H1 (cell line): ENCODE data around the gene CCDC93.

Source experiments
- CHD1 ChIP-seq: IDR thresholded peaks from 2 replicates; pipeline ENCODE4 v1.6.1; 2012; ENCODE audit warnings: low read depth, low read length, improper control_type of control experiment
- E2F6 ChIP-seq: IDR thresholded peaks from 2 replicates; pipeline ENCODE4 v1.6.1; 2012; ENCODE audit warnings: inconsistent platforms
- EP300 ChIP-seq, 2 experiments: IDR thresholded peaks; 1 replicate in 1 of 2; 2 replicates in 1 of 2; pipeline ENCODE4 v1.6.1; 2011 to 2012; ENCODE audit warnings: low read depth in 2 of 2, low read length in 2 of 2, mild to moderate bottlenecking in 2 of 2, borderline replicate concordance in 1 of 2, inconsistent platforms in 1 of 2, moderate library complexity in 1 of 2
- EZH2 ChIP-seq: fragments of 200-600 bp; sonication (generic); IDR thresholded peaks from 2 replicates; pipeline ENCODE4 v1.7.1; 2012; ENCODE audit warnings: low read depth, mild to moderate bottlenecking, moderate library complexity, low read length, inconsistent platforms; ENCODE audit not compliant: severe bottlenecking
- POLR2AphosphoS5 ChIP-seq: IDR thresholded peaks from 2 replicates; pipeline ENCODE4 v1.6.1; 2011; ENCODE audit warnings: low read depth, low read length
- RAD21 ChIP-seq, 2 experiments: IDR thresholded peaks in 1 of 2; conservative IDR thresholded peaks in 1 of 2; 2 replicates each; pipeline ENCODE4 v1.6.1; 2011; ENCODE audit warnings: low read depth in 2 of 2, low read length in 2 of 2, improper control_type of control experiment in 1 of 2, inconsistent platforms in 1 of 2, mild to moderate bottlenecking in 1 of 2, moderate library complexity in 1 of 2
- TAF1 ChIP-seq: IDR thresholded peaks from 2 replicates; pipeline ENCODE4 v1.6.1; 2011; ENCODE audit warnings: mild to moderate bottlenecking, low read depth, low read length
- YY1 ChIP-seq: IDR thresholded peaks from 2 replicates; pipeline ENCODE4 v1.6.1; 2011; ENCODE audit warnings: low read depth, mild to moderate bottlenecking, low read length
- ZNF274 ChIP-seq: IDR thresholded peaks from 2 replicates; pipeline ENCODE4 v1.7.0; 2012; ENCODE audit warnings: low read length, borderline replicate concordance; ENCODE audit errors: extremely low read depth
- TF ChIP-seq, protein P1 (sequence below), 3 experiments: IDR thresholded peaks; 1 replicate in 2 of 3; 2 replicates in 1 of 3; pipeline versions ENCODE4 v1.5.1 to v1.6.1; 2011; ENCODE audit warnings: low read length in 3 of 3, mild to moderate bottlenecking in 3 of 3, inconsistent platforms in 2 of 3, low read depth in 1 of 3, moderate library complexity in 1 of 3; ENCODE audit not compliant: insufficient read depth in 1 of 3; ENCODE audit errors: control extremely low read depth in 1 of 3

DNA sequence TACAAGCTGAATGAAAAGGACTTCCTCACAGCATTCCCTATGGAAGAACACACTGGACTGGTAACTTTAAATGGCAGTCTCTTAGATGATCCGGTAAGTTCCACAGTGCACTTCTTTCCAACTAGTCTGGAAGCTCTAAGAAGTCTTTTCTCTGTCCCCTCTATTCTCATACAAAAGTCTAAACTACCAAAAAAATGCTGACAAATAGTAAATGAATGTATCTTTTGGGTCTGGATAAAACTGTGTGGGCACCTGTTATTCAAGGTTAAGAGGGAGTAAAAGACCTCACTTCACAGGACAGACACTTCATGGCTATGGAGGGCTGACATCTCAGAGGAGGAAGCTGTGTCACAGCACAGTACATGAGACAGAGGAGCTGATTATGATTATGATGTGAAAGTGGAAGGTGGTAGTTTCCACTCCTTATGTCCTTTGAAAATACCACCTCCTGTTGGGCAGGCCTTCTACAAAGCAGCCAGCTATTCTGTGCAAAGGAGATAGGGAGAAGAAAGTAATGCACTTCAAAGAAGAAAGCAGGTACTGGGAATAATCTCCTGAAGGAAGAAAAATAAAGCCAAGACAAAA is 23.9 kb downstream of the CCDC93 start:
- TF ChIP-seq RAD21 (IDR thresholded peaks at IDR 0.05 in 1 of 2, conservative IDR thresholded peaks at IDR 0.05 in 1 of 2; ENCODE audit: low read depth in 2 of 2, low read length in 2 of 2) = no peak
- no peak for TF ChIP-seq EP300 (IDR thresholded peaks at IDR 0.05; ENCODE audit: borderline replicate concordance in 1 of 2, low read depth in 2 of 2, low read length in 2 of 2)
- TF ChIP-seq POLR2AphosphoS5 = no peak
- TF ChIP-seq YY1 = no peak
- no peak for TF ChIP-seq CHD1
- TF ChIP-seq, protein P1, sequence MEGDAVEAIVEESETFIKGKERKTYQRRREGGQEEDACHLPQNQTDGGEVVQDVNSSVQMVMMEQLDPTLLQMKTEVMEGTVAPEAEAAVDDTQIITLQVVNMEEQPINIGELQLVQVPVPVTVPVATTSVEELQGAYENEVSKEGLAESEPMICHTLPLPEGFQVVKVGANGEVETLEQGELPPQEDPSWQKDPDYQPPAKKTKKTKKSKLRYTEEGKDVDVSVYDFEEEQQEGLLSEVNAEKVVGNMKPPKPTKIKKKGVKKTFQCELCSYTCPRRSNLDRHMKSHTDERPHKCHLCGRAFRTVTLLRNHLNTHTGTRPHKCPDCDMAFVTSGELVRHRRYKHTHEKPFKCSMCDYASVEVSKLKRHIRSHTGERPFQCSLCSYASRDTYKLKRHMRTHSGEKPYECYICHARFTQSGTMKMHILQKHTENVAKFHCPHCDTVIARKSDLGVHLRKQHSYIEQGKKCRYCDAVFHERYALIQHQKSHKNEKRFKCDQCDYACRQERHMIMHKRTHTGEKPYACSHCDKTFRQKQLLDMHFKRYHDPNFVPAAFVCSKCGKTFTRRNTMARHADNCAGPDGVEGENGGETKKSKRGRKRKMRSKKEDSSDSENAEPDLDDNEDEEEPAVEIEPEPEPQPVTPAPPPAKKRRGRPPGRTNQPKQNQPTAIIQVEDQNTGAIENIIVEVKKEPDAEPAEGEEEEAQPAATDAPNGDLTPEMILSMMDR (IDR thresholded peaks at IDR 0.05; ENCODE audit: control extremely low read depth in 1 of 3, insufficient read depth in 1 of 3, low read depth in 1 of 3, low read length in 3 of 3) = no peak
- no peak for TF ChIP-seq E2F6
- no peak for TF ChIP-seq ZNF274
- TF ChIP-seq EZH2 = no peak
- no peak for TF ChIP-seq TAF1
